ENCODE data around the gene AGTPBP1. TPM values are rescaled to one million over a fixed set of nuclear protein-coding genes. Genes with fewer than 3 reads are reported as not detected.

The AGTPBP1 gene
- total and polyA plus RNA-seq, 8 donors, result 2.9 to 46.1 (median 13.2) TPM

GRCh38 chr9:85522459-85523092 is 219.2 kb downstream of the AGTPBP1 start:
- H3K27ac ChIP-seq, result peak overlapping the region in 3 of 5 donors; percentile 27 to 44 (median 34)
- 5 to 8% (median 7%) methylated on average over 38 to 55 of the region's 55 CpGs for WGBS, 5 donors
- intact Hi-C loops (cut with DNase I; ENCODE audit: low total_unique reads), result no loop called here
- H3K4me1 ChIP-seq, result peaks cover 0 to 11% (median 6%) of the 10 kb centered on the region in 4 donors
- H3K4me3 ChIP-seq, result peak overlapping the region; percentile 23 to 35 (median 28)
- TF ChIP-seq EP300 (IDR thresholded peaks at IDR 0.05) (no peak), POLR2AphosphoS5 (IDR thresholded peaks at IDR 0.05) (no peak), CTCF (IDR thresholded peaks at IDR 0.05) (no peak), POLR2A (IDR thresholded peaks at IDR 0.05) (no peak)
- H3K9me3 ChIP-seq, result no peaks in the 10 kb centered on the region
- H3K36me3 ChIP-seq, result no peaks in the 10 kb centered on the region
- peak in 1 of 2 donors; percentile 74 for DNase-seq
- H3K27me3 ChIP-seq, result peaks cover 4 to 46% (median 20%) of the 10 kb centered on the region in 3 donors

GRCh38 chr9:85521371-85522197 is 220.2 kb downstream of the AGTPBP1 start:
- TF ChIP-seq EP300 (IDR thresholded peaks at IDR 0.05) (no peak), POLR2AphosphoS5 (IDR thresholded peaks at IDR 0.05) (no peak), POLR2A (IDR thresholded peaks at IDR 0.05) (no peak), CTCF (IDR thresholded peaks at IDR 0.05) (no peak)
- H3K27me3 ChIP-seq, result peaks cover 4 to 52% (median 20%) of the 10 kb centered on the region in 3 donors
- H3K4me3 ChIP-seq, result no peak overlapping the region
- no peak overlapping the region for H3K27ac ChIP-seq
- no peak for DNase-seq
- no peaks in the 10 kb centered on the region for H3K9me3 ChIP-seq
- 88 to 94% (median 91%) methylated on average over 20 to 23 of the region's 23 CpGs for WGBS, 5 donors
- intact Hi-C loops (cut with DNase I; ENCODE audit: low total_unique reads), result no loop called here
- H3K36me3 ChIP-seq, result no peaks in the 10 kb centered on the region
- peaks cover 0 to 11% (median 6%) of the 10 kb centered on the region in 4 donors for H3K4me1 ChIP-seq

- Histone ChIP-seq H3K27ac (no peak overlapping the region), H3K36me3 (no peaks in the 10 kb centered on the region), H3K27me3 (peaks cover 0 to 29% (median 6%) of the 10 kb centered on the region in 3 donors), H3K9me3 (no peaks in the 10 kb centered on the region), H3K4me3 (no peak overlapping the region), H3K4me1 (peaks cover 0 to 1% (median 0%) of the 10 kb centered on the region in 4 donors)
- intact Hi-C loops (cut with DNase I; ENCODE audit: low total_unique reads), result no loop called here
- TF ChIP-seq POLR2A (IDR thresholded peaks at IDR 0.05) (no peak), CTCF (IDR thresholded peaks at IDR 0.05) (no peak), POLR2AphosphoS5 (IDR thresholded peaks at IDR 0.05) (no peak), EP300 (IDR thresholded peaks at IDR 0.05) (no peak)
- WGBS, 5 donors, result 76 to 90% (median 81%) methylated on average over 5 to 6 of the region's 6 CpGs
- DNase-seq, result no peak
Measured at GRCh38 chr9:85516976-85517637, 224.6 kb downstream of the AGTPBP1 start.

GRCh38 chr9:85516455-85516854 is 225.3 kb downstream of the AGTPBP1 start:
- H3K27ac ChIP-seq, result no peak overlapping the region
- WGBS, 5 donors, result 42 to 63% (median 50%) methylated on average over 10 of the region's 10 CpGs

More at GRCh38 chr9:85516455-85516854, 225.3 kb downstream of the AGTPBP1 start:
- Histone ChIP-seq H3K4me3 (no peak overlapping the region), H3K27me3 (peaks cover 0 to 23% (median 0%) of the 10 kb centered on the region in 3 donors), H3K4me1 (no peaks in the 10 kb centered on the region), H3K9me3 (no peaks in the 10 kb centered on the region), H3K36me3 (no peaks in the 10 kb centered on the region)
- intact Hi-C loops (cut with DNase I; ENCODE audit: low total_unique reads), result no loop called here
- DNase-seq, result no peak
- no peak for TF ChIP-seq CTCF (IDR thresholded peaks at IDR 0.05)
- TF ChIP-seq EP300 (IDR thresholded peaks at IDR 0.05), result no peak
- TF ChIP-seq POLR2A (IDR thresholded peaks at IDR 0.05), result no peak
- no peak for TF ChIP-seq POLR2AphosphoS5 (IDR thresholded peaks at IDR 0.05)
